Tibial nerve (tissue), 4 donors: ENCODE data around the gene RGS7.

Experiments used
- CTCF ChIP-seq, 5 experiments: fragments of 200-600 bp in 3 of 5; fragments of 450-650 bp in 2 of 5; sonication (generic) in 3 of 5; IDR thresholded peaks; one replicate each; pipeline ENCODE4 v1.5.1; 2016 to 2019; ENCODE audit warnings: antibody characterized with exemption in 5 of 5, mild to moderate bottlenecking in 3 of 5, moderate library complexity in 2 of 5
- EP300 ChIP-seq, 2 donors: sonication (generic); formaldehyde crosslinking; IDR thresholded peaks; one replicate each; pipeline ENCODE4 v1.6.1; 2017; ENCODE audit warnings: antibody characterized with exemption in 2 of 2, mild to moderate bottlenecking in 1 of 2
- POLR2A ChIP-seq, 2 donors: fragments of 450-650 bp; IDR thresholded peaks; one replicate each; pipeline ENCODE4 v1.6.1; 2017; ENCODE audit warnings: antibody characterized with exemption in 2 of 2, mild to moderate bottlenecking in 2 of 2, moderate library complexity in 2 of 2

- no peak for TF ChIP-seq CTCF (IDR thresholded peaks at IDR 0.05)
- no peak for TF ChIP-seq EP300 (IDR thresholded peaks at IDR 0.05)
- TF ChIP-seq POLR2A (IDR thresholded peaks at IDR 0.05), result no peak
Measured at GRCh38 chr1:241118049-241118448, 239.0 kb downstream of the RGS7 start.
